OCI-LY7 (cell line): Measurements from ENCODE around the gene RPSA. TPM values are rescaled to one million over a fixed set of nuclear protein-coding genes. Genes with fewer than 3 reads are reported as not detected.

Source experiments
- BruUV-seq: library from RNA; stranded (reverse); fragments of 400-500 nt; replicated peaks from 2 replicates; lab custom pipeline; 2021; lab: Mats Ljungman, UMichigan
- CTCF ChIA-PET: fragments of 300-600 bp; sonication (Branson Sonifier 250); formaldehyde crosslinking; loops from one replicate; lab custom pipeline; 2022; ENCODE audit warnings: antibody characterized with exemption; ENCODE audit not compliant: unreplicated experiment; lab: Charles Lee
- POLR2A ChIA-PET: fragments of 300-600 bp; sonication (Branson Sonifier 250); formaldehyde crosslinking; loops from one replicate; lab custom pipeline; 2022; ENCODE audit warnings: antibody characterized with exemption; lab: Charles Lee
- DNase-seq: peaks from one replicate; pipeline ENCODE4 v3.0.0-alpha.2; 2015; ENCODE audit warnings: low spot score
- H2AFZ ChIP-seq: fragments of 200-600 bp; sonication (generic), shearing (Covaris generic); 2 replicates; pipeline ENCODE4 v1.6.1; 2014; ENCODE audit warnings: mild to moderate bottlenecking, antibody characterized with exemption, low read length, moderate library complexity
- H3K27ac ChIP-seq: fragments of 200-600 bp; sonication (generic); 2 replicates; pipeline ENCODE4 v1.5.1; 2014; ENCODE audit warnings: mixed run types, low read depth, mild to moderate bottlenecking, moderate library complexity, low read length, inconsistent platforms; ENCODE audit not compliant: poor library complexity, severe bottlenecking
- H3K36me3 ChIP-seq: fragments of 200-600 bp; sonication (generic); 2 replicates; pipeline ENCODE4 v1.6.1; 2014; ENCODE audit warnings: mild to moderate bottlenecking, antibody characterized with exemption, low read length, moderate library complexity, mixed read lengths; ENCODE audit not compliant: insufficient read depth
- H3K4me1 ChIP-seq: fragments of 200-600 bp; sonication (generic); 2 replicates; pipeline ENCODE4 v1.5.1; 2014; ENCODE audit warnings: mild to moderate bottlenecking, low read length; ENCODE audit not compliant: insufficient read depth, poor library complexity, severe bottlenecking
- H3K4me2 ChIP-seq: fragments of 200-600 bp; sonication (generic); 2 replicates; pipeline ENCODE4 v1.6.1; 2014; ENCODE audit warnings: mild to moderate bottlenecking, low read length
- H3K4me3 ChIP-seq: fragments of 200-600 bp; sonication (generic); 2 replicates; pipeline ENCODE4 v1.5.1; 2014; ENCODE audit warnings: mild to moderate bottlenecking, low read depth, low read length; ENCODE audit not compliant: poor library complexity, severe bottlenecking
- H3K79me2 ChIP-seq: fragments of 200-600 bp; sonication (generic); 2 replicates; pipeline ENCODE4 v1.6.1; 2016; ENCODE audit warnings: low read depth, mild to moderate bottlenecking, low read length, moderate library complexity, mixed read lengths; ENCODE audit not compliant: insufficient read depth
- H3K9me2 ChIP-seq: fragments of 200-600 bp; sonication (generic); 2 replicates; pipeline ENCODE4 v1.6.1; 2016; ENCODE audit warnings: mild to moderate bottlenecking, low read length, mixed read lengths; ENCODE audit not compliant: insufficient read depth
- H3K9me3 ChIP-seq: fragments of 200-600 bp; sonication (generic); 2 replicates; pipeline ENCODE4 v1.6.1; 2014; ENCODE audit warnings: mild to moderate bottlenecking, mixed run types, low read length, mixed read lengths
- H4K20me1 ChIP-seq: fragments of 200-600 bp; sonication (generic); 2 replicates; pipeline ENCODE4 v1.6.1; 2014; ENCODE audit warnings: mild to moderate bottlenecking, antibody characterized with exemption, low read length, moderate library complexity, mixed read lengths; ENCODE audit not compliant: insufficient read depth
- CTCF ChIP-seq: fragments of 200-600 bp; sonication (generic); conservative IDR thresholded peaks from 2 replicates; pipeline ENCODE4 v1.5.1; 2014; ENCODE audit warnings: mild to moderate bottlenecking, antibody characterized with exemption, low read length, moderate library complexity, mixed read lengths
- EZH2phosphoT487 ChIP-seq: fragments of 200-600 bp; sonication (generic); IDR thresholded peaks from 2 replicates; pipeline ENCODE4 v1.6.1; 2018; ENCODE audit warnings: low read depth, borderline replicate concordance, mild to moderate bottlenecking, mixed run types, antibody characterized with exemption, low read length, moderate library complexity, mixed read lengths
- intact Hi-C: fragments of 100-400 bp; cut with micrococcal nuclease; formaldehyde crosslinking; loops from one replicate; pipeline ENCODE4 v1.10.0; 2022; ENCODE audit not compliant: unreplicated experiment
- total RNA-seq, 2 experiments: library from RNA; depleted of rRNA in 1 of 2; stranded (reverse); fragments of >200 nt in 1 of 2; shearing (Covaris generic) in 1 of 2; gene quantifications; 2 replicates each; pipeline ENCODE4 v1.2.3, GENCODE V29; 2014 to 2022

RPSA gene
- total RNA-seq, 2 experiments from 2014 or later = 1,952 to 2,813 TPM

- ChIA-PET CTCF (no interaction called here), POLR2A (interaction anchor here (0.6 to 1.2 kb wide), 2 partner anchors 13 to 18 kb away, joined by 3 read pairs; no protein-coding TSS in a partner anchor)
- H3K36me3 ChIP-seq = no peaks in the 10 kb centered on the region
- no peaks in the 10 kb centered on the region for H3K79me2 ChIP-seq
- TF ChIP-seq EZH2phosphoT487 (no peak), CTCF (no peak)
- H3K27ac ChIP-seq = no peak overlapping the region
- no peaks in the 10 kb centered on the region for H4K20me1 ChIP-seq
- H3K9me2 ChIP-seq = no peaks in the 10 kb centered on the region
- H3K4me2 ChIP-seq = no peak overlapping the region
- H3K4me1 ChIP-seq = no peaks in the 10 kb centered on the region
- no peaks in the 10 kb centered on the region for H3K9me3 ChIP-seq
- no peak overlapping the region for H2AFZ ChIP-seq
- BruUV-seq = no TSS peak
- H3K4me3 ChIP-seq = no peak overlapping the region
- intact Hi-C loops = no loop called here
- no peak for DNase-seq
Observed at GRCh38 chr3:39426312-39426711, 19.8 kb downstream of the RPSA start.

GRCh38 chr3:39427506-39427905, 21.0 kb downstream of the RPSA start:
- H3K4me3 ChIP-seq = no peak overlapping the region
- no peak for TF ChIP-seq CTCF
- no peak for TF ChIP-seq EZH2phosphoT487
- intact Hi-C loops = no loop called here
- ChIA-PET CTCF (no interaction called here), POLR2A (interaction anchor here (0.6 kb wide), 1 partner anchor 602 kb away, joined by 3 read pairs; no protein-coding TSS in a partner anchor)
- H3K36me3 ChIP-seq = no peaks in the 10 kb centered on the region
- no peak overlapping the region for H3K27ac ChIP-seq
- H3K4me1 ChIP-seq = no peaks in the 10 kb centered on the region
- no peaks in the 10 kb centered on the region for H3K79me2 ChIP-seq
- BruUV-seq = no TSS peak
- H3K9me2 ChIP-seq = no peaks in the 10 kb centered on the region
- DNase-seq = no peak
- H3K4me2 ChIP-seq = no peak overlapping the region
- no peaks in the 10 kb centered on the region for H4K20me1 ChIP-seq
- H3K9me3 ChIP-seq = no peaks in the 10 kb centered on the region
- no peak overlapping the region for H2AFZ ChIP-seq

- Histone ChIP-seq H3K4me1 (no peaks in the 10 kb centered on the region), H2AFZ (no peak overlapping the region), H3K36me3 (no peaks in the 10 kb centered on the region), H3K79me2 (no peaks in the 10 kb centered on the region), H3K9me2 (no peaks in the 10 kb centered on the region), H3K4me2 (no peak overlapping the region), H3K4me3 (no peak overlapping the region), H3K9me3 (no peaks in the 10 kb centered on the region), H4K20me1 (no peaks in the 10 kb centered on the region), H3K27ac (no peak overlapping the region)
- CTCF ChIA-PET = no interaction called here
- TF ChIP-seq EZH2phosphoT487 (no peak), CTCF (no peak)
- POLR2A ChIA-PET = no interaction called here
- DNase-seq = no peak
- BruUV-seq = no TSS peak
- intact Hi-C loops = no loop called here
Observed at GRCh38 chr3:39428745-39429201, 22.3 kb downstream of the RPSA start.
